Activated T-cell treated with anti-CD3 and anti-CD28 coated beads, Interleukin-2, amount 50 U/mL, for 24 hours (primary cell): ENCODE measurements around the gene TRIM5.
A peak's percentile ranks its signal among the peaks of the same experiment; 100 is the strongest.

Experiments
- DNase-seq: peaks from one replicate; pipeline ENCODE4 v3.0.0-alpha.2; 2020
- H3K27ac Mint-ChIP-seq: 2 replicates; pipeline ENCODE4 v1.8.0; 2020; ENCODE audit warnings: mild to moderate bottlenecking, mixed read lengths
- H3K27me3 Mint-ChIP-seq: 2 replicates; pipeline ENCODE4 v1.8.0; 2020; ENCODE audit warnings: mixed read lengths
- H3K36me3 Mint-ChIP-seq: 2 replicates; pipeline ENCODE4 v1.8.0; 2020; ENCODE audit warnings: low read depth, mixed read lengths
- H3K4me1 Mint-ChIP-seq: 2 replicates; pipeline ENCODE4 v1.8.0; 2020; ENCODE audit warnings: low read depth, mixed read lengths
- H3K4me3 Mint-ChIP-seq: 2 replicates; pipeline ENCODE4 v1.8.0; 2020; ENCODE audit warnings: mild to moderate bottlenecking, moderate library complexity, mixed read lengths
- H3K9me3 Mint-ChIP-seq: 2 replicates; pipeline ENCODE4 v1.8.0; 2020; ENCODE audit warnings: mixed read lengths

Gene TRIM5

GRCh38 chr11:5624489-5625279, 60.2 kb downstream of the TRIM5 start, which contains the start of gene TRIM34:
Gene TRIM34 (plus strand): TSS chr11:5625001. CDS start chr11:5632332, 7,331 bp downstream.
- H3K4me3 Mint-ChIP-seq = peak within 1 kb of the TSS; percentile 89
- DNase-seq = peak; percentile 57
- H3K4me1 Mint-ChIP-seq = peaks cover 49% of the 10 kb centered on the region
- H3K27ac Mint-ChIP-seq = peak within 1 kb of the TSS; percentile 93
- peaks cover 7% of the 10 kb centered on the region for H3K36me3 Mint-ChIP-seq
- no peaks in the 10 kb centered on the region for H3K27me3 Mint-ChIP-seq
- H3K9me3 Mint-ChIP-seq = no peaks in the 10 kb centered on the region

GRCh38 chr11:5622802-5623201, 62.1 kb downstream of the TRIM5 start:
- no peak overlapping the region for H3K27ac Mint-ChIP-seq
- peaks cover 4% of the 10 kb centered on the region for H3K36me3 Mint-ChIP-seq
- no peaks in the 10 kb centered on the region for H3K9me3 Mint-ChIP-seq
- peaks cover 39% of the 10 kb centered on the region for H3K4me1 Mint-ChIP-seq
- no peak for DNase-seq
- H3K4me3 Mint-ChIP-seq = no peak overlapping the region
- no peaks in the 10 kb centered on the region for H3K27me3 Mint-ChIP-seq

- no peak overlapping the region for H3K27ac Mint-ChIP-seq
- H3K27me3 Mint-ChIP-seq = no peaks in the 10 kb centered on the region
- no peak for DNase-seq
- peaks cover 4% of the 10 kb centered on the region for H3K36me3 Mint-ChIP-seq
- H3K4me3 Mint-ChIP-seq = no peak overlapping the region
- peaks cover 27% of the 10 kb centered on the region for H3K4me1 Mint-ChIP-seq
- no peaks in the 10 kb centered on the region for H3K9me3 Mint-ChIP-seq
Measured at GRCh38 chr11:5621580-5621979, 63.3 kb downstream of the TRIM5 start.

- Mint-ChIP-seq H3K36me3 (peaks cover 2% of the 10 kb centered on the region), H3K9me3 (no peaks in the 10 kb centered on the region), H3K27ac (no peak overlapping the region), H3K27me3 (no peaks in the 10 kb centered on the region), H3K4me1 (peaks cover 21% of the 10 kb centered on the region), H3K4me3 (no peak overlapping the region)
- DNase-seq = no peak
Measured at GRCh38 chr11:5620651-5621521, 64.0 kb downstream of the TRIM5 start.

GRCh38 chr11:5618807-5619206, 66.1 kb downstream of the TRIM5 start:
- Mint-ChIP-seq H3K9me3 (no peaks in the 10 kb centered on the region), H3K4me1 (peaks cover 3% of the 10 kb centered on the region), H3K27me3 (no peaks in the 10 kb centered on the region), H3K27ac (no peak overlapping the region), H3K36me3 (no peaks in the 10 kb centered on the region), H3K4me3 (no peak overlapping the region)
- no peak for DNase-seq
